Measurements from ENCODE around the gene NOTO. TPM values are rescaled to one million over a fixed set of nuclear protein-coding genes. Genes with fewer than 3 reads are reported as not detected.

The NOTO gene
- polyA plus RNA-seq, 2 of the 4 experiments (the other 2 are of a cell fraction), result 0.03 TPM; not detected in 1

- Histone ChIP-seq H3K4me1 (no peaks in the 10 kb centered on the region), H3K4me3 (no peak overlapping the region), H3K27ac (no peak overlapping the region), H3K4me2 (no peak overlapping the region), H3K9me3 (no peaks in the 10 kb centered on the region)
- TF ChIP-seq HOXA7 (CRISPR knock-in tag; IDR thresholded peaks at IDR 0.05), result no peak
- TF ChIP-seq NFE2L2 (conservative IDR thresholded peaks at IDR 0.05; ENCODE audit: low read length), result no peak
- no peak for TF ChIP-seq RARB (CRISPR knock-in tag; IDR thresholded peaks at IDR 0.05)
- WGBS (ENCODE audit: missing lambda C conversion rate), result 94% methylated on average over 17 of the region's 17 CpGs
- FAIRE-seq (no peak), DNase-seq (ENCODE audit: low read depth in 1 of 2, low spot score in 1 of 2) (no peak), ATAC-seq (no peak)
- CTCF ChIA-PET, result interaction anchor here (0.6 to 2.3 kb wide), 8 partner anchors 8 to 75 kb away, joined by 3 to 6 read pairs (median 4); partner anchors contain the start of gene PRADC1
- POLR2A ChIA-PET, result interaction anchor here (3.2 kb wide), 1 partner anchor 19 kb away, joined by 12 read pairs; the partner anchor contains the start of genes CCT7 and PRADC1
Measured at GRCh38 chr2:73252238-73253027, 50.1 kb downstream of the NOTO start.

GRCh38 chr2:73253400-73253799 is 51.0 kb downstream of the NOTO start:
- DNase-seq (ENCODE audit: low read depth in 1 of 2, low spot score in 1 of 2), result no peak
- no peaks in the 10 kb centered on the region for H3K9me3 ChIP-seq
- FAIRE-seq, result no peak
- no peaks in the 10 kb centered on the region for H3K4me1 ChIP-seq
- TF ChIP-seq BHLHE40 (IDR thresholded peaks at IDR 0.05; ENCODE audit: low read depth, low read length) (no peak), EP300 (IDR thresholded peaks at IDR 0.05) (no peak), RCOR1 (IDR thresholded peaks at IDR 0.05; ENCODE audit: low read depth, low read length) (no peak), CBX8 (IDR thresholded peaks at IDR 0.05) (no peak), CHD4 (IDR thresholded peaks at IDR 0.05; ENCODE audit: borderline replicate concordance) (no peak), GATA3 (IDR thresholded peaks at IDR 0.05; ENCODE audit: borderline replicate concordance) (no peak), ZC3H11A (IDR thresholded peaks at IDR 0.05) (no peak), REST (IDR thresholded peaks at IDR 0.05) (no peak), MYC (IDR thresholded peaks at IDR 0.05; ENCODE audit: borderline replicate concordance, low read length) (no peak), NR3C1 (IDR thresholded peaks at IDR 0.05) (no peak)
- H3K27ac ChIP-seq, result no peak overlapping the region
- ChIA-PET POLR2A (interaction anchor here (0.8 to 3.2 kb wide), 2 partner anchors 15 to 20 kb away, joined by 3 to 12 read pairs; partner anchors contain the start of genes CCT7 and PRADC1), CTCF (interaction anchor here (0.7 to 2.2 kb wide), 8 partner anchors 9 to 107 kb away, joined by 3 to 9 read pairs (median 4); no protein-coding TSS in a partner anchor)
- 77% methylated on average over 2 of the region's 2 CpGs for WGBS (ENCODE audit: missing lambda C conversion rate)
- H3K4me3 ChIP-seq, result no peak overlapping the region
- ATAC-seq, result no peak
- H3K4me2 ChIP-seq, result no peak overlapping the region

GRCh38 chr2:73253901-73254300 is 51.5 kb downstream of the NOTO start:
- no peaks in the 10 kb centered on the region for H3K4me1 ChIP-seq
- no peaks in the 10 kb centered on the region for H3K9me3 ChIP-seq
- no peak for FAIRE-seq
- CTCF ChIA-PET, result interaction anchor here (0.5 to 2.2 kb wide), 11 partner anchors 9 to 1645 kb away, joined by 3 to 9 read pairs (median 3); no protein-coding TSS in a partner anchor
- WGBS (ENCODE audit: missing lambda C conversion rate), result 100% methylated on average over 3 of the region's 3 CpGs
- ATAC-seq, result no peak; a peak in 2 of 6 replicates
- POLR2A ChIA-PET, result interaction anchor here (0.8 to 3.2 kb wide), 2 partner anchors 16 to 20 kb away, joined by 3 to 12 read pairs; partner anchors contain the start of genes CCT7 and PRADC1
- H3K4me2 ChIP-seq, result no peak overlapping the region
- no peak for DNase-seq (ENCODE audit: low read depth in 1 of 2, low spot score in 1 of 2)
- H3K4me3 ChIP-seq, result no peak overlapping the region
- no peak overlapping the region for H3K27ac ChIP-seq
- TF ChIP-seq MAFK (IDR thresholded peaks at IDR 0.05; ENCODE audit: partially characterized antibody) (no peak), REST (IDR thresholded peaks at IDR 0.05) (no peak), BHLHE40 (IDR thresholded peaks at IDR 0.05; ENCODE audit: low read depth, low read length) (no peak), E2F6 (IDR thresholded peaks at IDR 0.05; ENCODE audit: borderline replicate concordance, low read depth) (no peak), POLR2AphosphoS2 (conservative IDR thresholded peaks at IDR 0.05; ENCODE audit: low read length) (no peak), TFCP2L1 (CRISPR knock-in tag; IDR thresholded peaks at IDR 0.05) (no peak), BCL3 (IDR thresholded peaks at IDR 0.05) (no peak), JUNB (IDR thresholded peaks at IDR 0.05) (no peak)
- TF ChIP-seq, protein P1, sequence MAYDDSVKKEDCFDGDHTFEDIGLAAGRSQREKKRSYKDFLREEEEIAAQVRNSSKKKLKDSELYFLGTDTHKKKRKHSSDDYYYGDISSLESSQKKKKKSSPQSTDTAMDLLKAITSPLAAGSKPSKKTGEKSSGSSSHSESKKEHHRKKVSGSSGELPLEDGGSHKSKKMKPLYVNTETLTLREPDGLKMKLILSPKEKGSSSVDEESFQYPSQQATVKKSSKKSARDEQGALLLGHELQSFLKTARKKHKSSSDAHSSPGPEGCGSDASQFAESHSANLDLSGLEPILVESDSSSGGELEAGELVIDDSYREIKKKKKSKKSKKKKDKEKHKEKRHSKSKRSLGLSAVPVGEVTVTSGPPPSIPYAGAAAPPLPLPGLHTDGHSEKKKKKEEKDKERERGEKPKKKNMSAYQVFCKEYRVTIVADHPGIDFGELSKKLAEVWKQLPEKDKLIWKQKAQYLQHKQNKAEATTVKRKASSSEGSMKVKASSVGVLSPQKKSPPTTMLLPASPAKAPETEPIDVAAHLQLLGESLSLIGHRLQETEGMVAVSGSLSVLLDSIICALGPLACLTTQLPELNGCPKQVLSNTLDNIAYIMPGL (CRISPR knock-in tag; IDR thresholded peaks at IDR 0.05; ENCODE audit: borderline replicate concordance), result no peak
- TF ChIP-seq, protein P2, sequence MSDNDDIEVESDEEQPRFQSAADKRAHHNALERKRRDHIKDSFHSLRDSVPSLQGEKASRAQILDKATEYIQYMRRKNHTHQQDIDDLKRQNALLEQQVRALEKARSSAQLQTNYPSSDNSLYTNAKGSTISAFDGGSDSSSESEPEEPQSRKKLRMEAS (IDR thresholded peaks at IDR 0.05), result no peak

All from A549 (cell line).